ENCODE data around the gene FAM114A2. TPM values are rescaled to one million over a fixed set of nuclear protein-coding genes. Genes with fewer than 3 reads are reported as not detected.
A peak's percentile ranks its signal among the peaks of the same experiment; 100 is the strongest.

The FAM114A2 gene
- total RNA-seq, 6 experiments from 2014 or later = 5.0 to 20.2 (median 15.5) TPM

DNA sequence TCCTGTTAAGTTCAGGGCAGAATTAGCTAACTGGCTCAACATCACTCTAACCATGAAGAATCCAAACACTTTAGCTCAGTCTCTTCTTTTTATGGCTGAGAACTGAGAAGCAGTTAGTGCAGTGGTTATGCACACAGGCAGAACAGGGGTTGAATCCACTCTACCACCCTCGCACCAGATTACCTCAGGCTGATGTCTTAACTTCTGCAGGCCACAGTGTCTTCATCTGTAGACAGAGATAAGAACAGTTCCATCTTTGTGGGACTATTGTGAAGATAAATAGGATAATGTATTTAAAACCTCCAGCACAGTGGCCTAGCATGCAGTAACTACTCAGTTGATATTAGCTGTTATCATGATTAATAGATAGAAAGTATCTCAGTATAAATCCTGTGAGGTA is 54.8 kb downstream of the FAM114A2 start:
- no peak for DNase-seq
- TF ChIP-seq, protein P1, sequence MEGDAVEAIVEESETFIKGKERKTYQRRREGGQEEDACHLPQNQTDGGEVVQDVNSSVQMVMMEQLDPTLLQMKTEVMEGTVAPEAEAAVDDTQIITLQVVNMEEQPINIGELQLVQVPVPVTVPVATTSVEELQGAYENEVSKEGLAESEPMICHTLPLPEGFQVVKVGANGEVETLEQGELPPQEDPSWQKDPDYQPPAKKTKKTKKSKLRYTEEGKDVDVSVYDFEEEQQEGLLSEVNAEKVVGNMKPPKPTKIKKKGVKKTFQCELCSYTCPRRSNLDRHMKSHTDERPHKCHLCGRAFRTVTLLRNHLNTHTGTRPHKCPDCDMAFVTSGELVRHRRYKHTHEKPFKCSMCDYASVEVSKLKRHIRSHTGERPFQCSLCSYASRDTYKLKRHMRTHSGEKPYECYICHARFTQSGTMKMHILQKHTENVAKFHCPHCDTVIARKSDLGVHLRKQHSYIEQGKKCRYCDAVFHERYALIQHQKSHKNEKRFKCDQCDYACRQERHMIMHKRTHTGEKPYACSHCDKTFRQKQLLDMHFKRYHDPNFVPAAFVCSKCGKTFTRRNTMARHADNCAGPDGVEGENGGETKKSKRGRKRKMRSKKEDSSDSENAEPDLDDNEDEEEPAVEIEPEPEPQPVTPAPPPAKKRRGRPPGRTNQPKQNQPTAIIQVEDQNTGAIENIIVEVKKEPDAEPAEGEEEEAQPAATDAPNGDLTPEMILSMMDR (IDR thresholded peaks at IDR 0.05) = no peak
- no peak for TF ChIP-seq POLR2A (IDR thresholded peaks at IDR 0.05)
- no peaks in the 10 kb centered on the region for H3K27me3 ChIP-seq
- H3K4me1 ChIP-seq = no peaks in the 10 kb centered on the region
- no peak overlapping the region for H3K4me3 ChIP-seq
- no peak overlapping the region for H3K27ac ChIP-seq
- 100% methylated on average over 1 of the region's 1 CpG for WGBS (ENCODE audit: insufficient coverage, low coverage, low lambda C conversion rate, missing lambda C conversion rate)
- H3K36me3 ChIP-seq = no peaks in the 10 kb centered on the region
- ATAC-seq = no peak
- H3K9me3 ChIP-seq = no peaks in the 10 kb centered on the region
- intact Hi-C loops (cut with DNase I) = no loop called here

DNA sequence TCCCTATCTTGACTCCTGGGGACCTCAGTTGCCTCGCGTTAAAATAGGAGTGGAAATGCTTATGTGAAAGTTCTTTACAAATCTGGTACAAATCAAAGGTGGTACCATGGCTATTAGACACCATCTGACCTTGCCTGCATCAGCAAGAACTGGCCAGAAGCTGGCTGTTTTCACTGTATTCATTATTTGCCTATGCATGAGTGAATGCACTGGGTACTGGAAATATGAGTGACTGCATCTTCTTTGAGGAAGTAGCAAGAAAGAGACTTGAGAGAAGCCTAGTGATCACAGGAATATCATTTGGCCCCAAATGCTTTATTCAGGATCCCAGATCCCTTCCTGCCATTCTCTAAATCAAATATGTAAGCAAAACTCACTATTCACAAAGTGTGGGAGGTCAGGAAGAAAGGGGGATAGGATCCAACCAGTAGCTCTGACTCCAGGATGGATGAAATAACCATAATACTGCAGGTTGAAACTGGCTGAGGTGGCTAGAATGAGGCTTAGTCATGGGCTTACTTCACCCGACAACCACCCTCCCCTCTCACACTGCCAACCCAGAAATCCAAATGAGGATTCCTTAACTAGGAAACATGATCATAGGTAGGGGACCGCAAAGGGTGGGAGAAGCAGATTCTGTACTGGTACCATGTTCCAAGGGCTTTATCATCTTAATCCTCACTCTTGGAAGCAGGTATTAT is 56.7 kb downstream of the FAM114A2 start:
- Histone ChIP-seq H3K27ac (no peak overlapping the region), H3K36me3 (no peaks in the 10 kb centered on the region), H3K9me3 (no peaks in the 10 kb centered on the region), H3K4me3 (no peak overlapping the region), H3K4me1 (no peaks in the 10 kb centered on the region), H3K27me3 (no peaks in the 10 kb centered on the region)
- TF ChIP-seq, protein P1 (IDR thresholded peaks at IDR 0.05) = no peak
- no peak for TF ChIP-seq POLR2A (IDR thresholded peaks at IDR 0.05)
- 78% methylated on average over 4 of the region's 4 CpGs for WGBS (ENCODE audit: insufficient coverage, low coverage, low lambda C conversion rate, missing lambda C conversion rate)
- no peak for DNase-seq
- ATAC-seq = no peak
- intact Hi-C loops (cut with DNase I) = no loop called here

DNA sequence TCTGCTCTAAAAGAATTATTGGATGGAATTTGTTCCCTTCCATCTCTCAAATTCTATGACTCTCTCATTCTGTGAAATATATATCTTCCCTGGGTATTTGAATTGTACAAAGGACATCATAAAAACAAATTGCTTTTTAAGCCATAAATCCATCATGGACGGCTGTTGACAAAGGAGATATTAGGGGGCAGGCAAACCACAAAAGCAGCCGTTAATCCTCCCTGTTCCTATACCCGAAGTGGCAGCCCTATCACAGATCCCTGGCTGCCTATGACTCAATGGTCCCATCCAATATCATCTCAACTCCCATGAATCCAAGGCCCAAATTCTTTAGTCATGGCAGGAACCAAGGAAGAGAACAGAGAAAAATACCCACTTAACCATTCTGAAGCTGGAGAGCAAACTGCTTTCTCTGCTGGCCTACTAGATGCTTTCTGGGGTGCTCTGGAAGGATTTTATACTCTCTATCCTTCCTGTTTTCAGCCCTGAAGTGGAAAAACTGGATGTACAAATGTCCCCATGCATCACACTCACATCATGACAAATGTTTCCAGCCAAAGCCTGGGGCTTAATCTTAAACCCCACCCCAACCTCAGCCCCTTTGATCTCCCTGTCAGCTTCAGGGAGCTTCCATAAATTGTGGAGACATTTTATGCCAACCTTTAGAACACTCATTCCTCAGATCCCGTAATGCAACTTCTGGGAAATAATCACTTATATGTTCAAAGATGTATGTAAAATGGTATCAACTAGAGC is 59.5 kb downstream of the FAM114A2 start:
- H3K27ac ChIP-seq = no peak overlapping the region
- intact Hi-C loops (cut with DNase I) = loop anchor here (10.0 kb wide), 2 partner anchors 196 to 216 kb away; partner anchors contain the start of gene GALNT10 (in 1 of the 2)
- no peaks in the 10 kb centered on the region for H3K36me3 ChIP-seq
- H3K4me3 ChIP-seq = no peak overlapping the region
- no peak for TF ChIP-seq POLR2A (IDR thresholded peaks at IDR 0.05)
- TF ChIP-seq, protein P1 (IDR thresholded peaks at IDR 0.05) = no peak
- H3K27me3 ChIP-seq = no peaks in the 10 kb centered on the region
- DNase-seq = no peak
- no peak for ATAC-seq
- 54% methylated on average over 4 of the region's 4 CpGs for WGBS (ENCODE audit: insufficient coverage, low coverage, low lambda C conversion rate, missing lambda C conversion rate)
- H3K4me1 ChIP-seq = no peaks in the 10 kb centered on the region
- H3K9me3 ChIP-seq = no peaks in the 10 kb centered on the region

DNA sequence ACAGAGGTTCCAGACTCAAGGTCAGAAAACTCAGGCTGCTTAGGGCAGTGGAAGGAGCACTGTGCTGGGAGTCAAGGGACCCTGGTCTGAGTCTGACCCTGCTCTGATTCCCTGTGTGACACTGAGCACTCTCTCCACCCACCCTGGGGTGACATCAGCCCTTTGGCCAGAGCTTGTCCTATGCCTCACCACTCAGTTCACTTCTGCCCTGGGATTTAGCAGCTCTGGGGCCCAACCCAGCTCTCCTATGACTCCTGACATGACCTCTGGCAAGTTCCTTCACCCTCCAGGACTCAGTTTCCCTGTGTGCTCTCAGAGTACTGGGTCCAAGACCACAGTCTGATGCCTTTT is 63.9 kb downstream of the FAM114A2 start:
- H3K27me3 ChIP-seq = no peaks in the 10 kb centered on the region
- no peaks in the 10 kb centered on the region for H3K4me1 ChIP-seq
- TF ChIP-seq POLR2A (IDR thresholded peaks at IDR 0.05) = no peak
- TF ChIP-seq, protein P1 (IDR thresholded peaks at IDR 0.05) = no peak
- H3K4me3 ChIP-seq = no peak overlapping the region
- no peaks in the 10 kb centered on the region for H3K9me3 ChIP-seq
- no peak overlapping the region for H3K27ac ChIP-seq
- DNase-seq (no peak), ATAC-seq (peak in 3 of 4 donors; percentile 16 to 44 (median 16))
- intact Hi-C loops (cut with DNase I) = loop anchor here (5.0 to 10.0 kb wide), 3 partner anchors 200 to 428 kb away; partner anchors contain the start of gene GALNT10 (in 1 of the 2)
- no peaks in the 10 kb centered on the region for H3K36me3 ChIP-seq

All from right lobe of liver (tissue), 6 donors.